Stimulated activated naive CD8-positive, alpha-beta T cell treated with anti-CD3 and anti-CD28 coated beads, Interleukin-15, amount 100 ng/mL, for 72 hours (primary cell): Measurements from ENCODE around the gene ATP2B2.
"Not testable (repeated sequence)": the region's sequence is repeated elsewhere in the genome, so short reads cannot be mapped to it uniquely, and the experiment has no call there.

ENCODE experiments used
- ATAC-seq: fragments of 150-1000 bp; cut with Tn5 transposase; 2 replicates; pipeline ENCODE4 v1.10.0; 2021; ENCODE audit warnings: mild to moderate bottlenecking, moderate library complexity
- DNase-seq, 2 donors: peaks; one replicate each; pipeline ENCODE4 v3.0.0; 2021 to 2022
- H3K27ac Mint-ChIP-seq, 2 donors: one replicate each; pipeline ENCODE4 v1.8.0; 2022; ENCODE audit warnings: mild to moderate bottlenecking in 2 of 2, mixed read lengths in 2 of 2, moderate library complexity in 2 of 2
- H3K27me3 Mint-ChIP-seq: one replicate; pipeline ENCODE4 v1.8.0; 2022; ENCODE audit warnings: mixed read lengths
- H3K4me1 Mint-ChIP-seq: one replicate; pipeline ENCODE4 v1.8.0; 2022; ENCODE audit warnings: mild to moderate bottlenecking, mixed read lengths
- H3K4me3 Mint-ChIP-seq, 2 donors: one replicate each; pipeline ENCODE4 v1.8.0; 2022; ENCODE audit warnings: mild to moderate bottlenecking in 2 of 2, mixed read lengths in 2 of 2, moderate library complexity in 1 of 2
- H3K9me3 Mint-ChIP-seq, 2 donors: one replicate each; pipeline ENCODE4 v1.8.0; 2022; ENCODE audit warnings: mixed read lengths in 2 of 2

ATP2B2 gene

DNA sequence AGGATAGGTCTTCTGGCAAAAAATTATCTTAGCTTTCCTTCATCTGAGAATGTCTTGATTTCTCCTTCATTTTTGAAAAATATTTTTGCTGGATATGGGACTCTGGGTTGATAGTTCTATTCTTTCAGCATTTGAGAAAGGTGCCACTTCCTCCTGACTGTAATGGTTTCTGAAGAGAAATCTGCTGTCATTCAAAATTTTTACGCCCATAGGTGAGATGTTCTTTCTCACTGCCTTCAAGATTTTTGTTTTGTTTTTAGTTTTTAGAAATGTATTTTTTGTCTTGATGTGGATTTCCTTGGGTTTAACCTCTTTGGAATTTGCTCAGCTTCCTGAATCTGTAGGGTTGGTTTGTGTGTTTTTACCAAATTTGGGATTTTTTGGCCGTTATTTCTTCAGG, 37.1 kb upstream of the ATP2B2 start:
- Mint-ChIP-seq H3K27ac (no peak overlapping the region), H3K9me3 (peaks cover 18 to 24% of the 10 kb centered on the region in 2 donors), H3K4me3 (no peak overlapping the region), H3K4me1 (no peaks in the 10 kb centered on the region), H3K27me3 (peaks cover 25% of the 10 kb centered on the region)
- no peak for DNase-seq
- ATAC-seq: no peak

DNA sequence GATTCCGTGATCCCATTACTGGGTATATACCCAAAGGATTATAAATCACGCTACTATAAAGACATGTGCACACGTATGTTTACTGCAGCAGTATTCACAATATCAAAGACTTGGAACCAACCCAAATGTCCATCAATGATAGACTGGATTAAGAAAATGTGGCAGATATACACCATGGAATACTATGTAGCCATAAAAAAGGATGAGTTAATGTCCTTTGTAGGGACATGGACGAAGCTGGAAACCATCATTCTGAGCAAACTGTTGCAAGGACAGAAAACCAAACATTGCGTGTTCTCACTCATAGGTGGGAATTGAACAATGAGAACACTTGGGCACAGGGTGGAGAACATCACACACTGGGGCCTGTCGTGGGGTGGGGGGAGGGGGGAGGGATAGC, 35.0 kb upstream of the ATP2B2 start:
- H3K27ac Mint-ChIP-seq, H3K4me1 Mint-ChIP-seq, DNase-seq, ATAC-seq, H3K4me3 Mint-ChIP-seq: not testable (repeated sequence)
- Mint-ChIP-seq H3K27me3 (peaks cover 24% of the 10 kb centered on the region), H3K9me3 (peaks cover 18 to 24% of the 10 kb centered on the region in 2 donors)

DNA sequence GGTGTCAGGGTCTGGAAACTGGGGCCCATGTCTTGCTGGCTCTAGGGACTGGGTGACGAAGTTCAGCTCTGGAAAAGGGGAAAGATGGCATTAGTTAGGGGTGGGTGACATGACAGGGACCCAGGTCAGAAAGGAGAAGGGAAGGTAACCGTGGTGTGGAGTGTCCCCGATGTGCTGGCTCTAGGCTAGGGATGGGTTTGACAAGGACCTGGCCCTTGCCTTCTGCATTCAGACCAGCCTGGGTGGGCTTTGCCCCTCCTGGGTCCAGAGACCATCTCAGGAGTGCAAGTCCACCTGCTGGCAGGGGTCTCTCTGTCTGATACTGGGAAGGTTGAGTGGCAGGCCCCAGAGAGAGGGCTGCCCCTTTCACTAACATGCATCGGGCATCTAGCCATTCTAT, 28.7 kb upstream of the ATP2B2 start:
- Mint-ChIP-seq H3K27me3 (peaks cover 18% of the 10 kb centered on the region), H3K27ac (no peak overlapping the region), H3K4me1 (no peaks in the 10 kb centered on the region), H3K4me3 (no peak overlapping the region), H3K9me3 (no peaks in the 10 kb centered on the region)
- no peak for DNase-seq
- ATAC-seq: peak; percentile 12

DNA sequence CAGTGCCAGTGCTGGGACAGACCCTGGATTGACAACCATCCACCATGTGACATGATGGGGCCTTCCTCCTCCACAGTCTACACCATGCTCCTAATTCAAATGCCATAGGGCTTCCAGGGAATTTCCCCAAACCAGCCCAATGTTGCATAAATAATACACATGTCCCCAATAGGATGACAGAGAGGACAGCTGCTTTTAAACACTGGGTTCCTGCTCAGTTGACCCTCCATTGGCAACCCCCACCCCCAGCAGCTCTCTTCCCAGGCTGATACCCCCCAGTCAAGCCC, 28.3 kb upstream of the ATP2B2 start:
- H3K27me3 Mint-ChIP-seq: peaks cover 14% of the 10 kb centered on the region
- no peaks in the 10 kb centered on the region for H3K9me3 Mint-ChIP-seq
- DNase-seq (no peak), ATAC-seq (peak; percentile 28)
- H3K4me3 Mint-ChIP-seq: no peak overlapping the region
- H3K27ac Mint-ChIP-seq: no peak overlapping the region
- H3K4me1 Mint-ChIP-seq: no peaks in the 10 kb centered on the region

DNA sequence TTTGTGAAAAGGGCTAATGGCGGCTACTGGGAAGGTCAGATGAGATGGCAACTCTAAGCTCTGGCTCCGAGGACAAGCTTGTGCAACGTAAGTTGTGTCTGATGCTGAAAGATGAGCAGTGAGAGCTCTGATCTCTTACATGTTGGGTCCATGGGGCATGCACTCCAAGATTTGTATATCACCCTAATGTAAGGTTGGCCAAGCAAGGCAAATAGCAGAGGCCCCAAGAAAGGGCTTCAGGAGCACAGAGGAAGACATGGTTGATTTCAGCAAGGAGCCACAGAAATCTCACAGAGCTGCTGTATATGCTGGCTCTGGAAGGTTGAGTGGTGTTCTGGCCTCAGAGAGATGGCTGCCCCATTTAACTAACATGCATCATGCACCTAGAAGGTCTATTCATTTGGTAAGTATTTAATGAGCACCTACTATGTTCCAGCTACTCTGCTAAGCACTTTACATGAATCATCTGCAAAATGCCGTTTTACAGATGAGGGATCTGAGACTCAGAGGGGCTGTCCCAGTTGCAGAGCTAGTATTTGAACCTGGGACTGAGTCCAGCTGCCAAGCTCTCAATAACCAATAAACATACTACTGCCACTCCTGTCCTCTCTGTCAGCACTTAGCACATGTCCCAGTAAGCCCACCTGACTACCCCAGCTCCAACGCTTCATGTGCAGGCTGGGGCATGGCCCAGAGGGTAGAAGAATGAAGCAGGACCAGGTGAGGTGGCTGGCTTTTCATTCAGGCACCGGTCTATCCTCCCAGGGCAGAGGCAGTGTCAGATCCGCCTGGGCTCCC, 27.8 kb upstream of the ATP2B2 start:
- no peak for DNase-seq
- Mint-ChIP-seq H3K9me3 (no peaks in the 10 kb centered on the region), H3K27ac (no peak overlapping the region), H3K27me3 (peaks cover 9% of the 10 kb centered on the region), H3K4me1 (no peaks in the 10 kb centered on the region), H3K4me3 (no peak overlapping the region)
- ATAC-seq: no peak

DNA sequence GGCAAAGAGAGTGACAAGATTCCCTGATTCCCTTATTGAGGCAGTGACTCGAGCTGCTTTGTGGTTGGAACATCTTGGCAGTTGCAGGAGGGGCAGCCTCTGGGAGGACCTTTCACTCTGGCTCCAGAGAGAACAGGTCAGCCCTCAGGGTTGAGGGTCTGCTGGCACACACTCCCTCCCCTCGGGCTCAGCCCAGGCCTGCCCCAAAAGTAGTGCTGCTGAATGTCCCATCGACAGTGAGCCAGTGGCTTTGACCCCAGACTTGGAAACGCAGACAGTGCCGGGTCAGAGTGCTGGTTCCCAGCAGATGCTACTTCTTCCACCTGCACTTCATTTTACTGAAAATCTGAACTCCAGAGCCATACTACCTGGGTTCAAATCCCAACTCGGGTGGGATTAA, 25.6 kb upstream of the ATP2B2 start:
- DNase-seq (no peak), ATAC-seq (no peak)
- Mint-ChIP-seq H3K27me3 (peaks cover 5% of the 10 kb centered on the region), H3K27ac (no peak overlapping the region), H3K4me1 (no peaks in the 10 kb centered on the region), H3K9me3 (no peaks in the 10 kb centered on the region), H3K4me3 (no peak overlapping the region)

DNA sequence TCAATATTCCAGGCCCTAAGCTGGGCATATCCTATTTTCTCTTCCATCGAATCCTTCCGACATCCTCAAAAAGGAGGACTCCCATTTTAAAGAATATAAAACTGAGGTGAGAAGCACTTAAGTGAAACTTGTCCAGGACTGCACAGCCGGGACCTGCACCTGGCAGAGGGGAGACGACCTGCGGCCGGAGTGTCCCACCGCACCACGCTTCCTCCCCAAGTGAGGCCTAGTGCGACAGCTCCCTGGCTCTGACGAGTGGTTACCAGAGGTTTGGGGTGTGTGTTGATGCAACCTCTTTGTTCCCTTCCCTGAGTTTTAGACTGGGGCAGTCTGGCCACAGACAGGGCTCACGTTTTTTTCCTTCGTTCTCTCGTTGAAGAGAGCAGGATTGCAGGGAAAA, 24.9 kb upstream of the ATP2B2 start:
- DNase-seq (no peak), ATAC-seq (no peak)
- peaks cover 12% of the 10 kb centered on the region for H3K27me3 Mint-ChIP-seq
- no peaks in the 10 kb centered on the region for H3K4me1 Mint-ChIP-seq
- no peaks in the 10 kb centered on the region for H3K9me3 Mint-ChIP-seq
- H3K27ac Mint-ChIP-seq: no peak overlapping the region
- no peak overlapping the region for H3K4me3 Mint-ChIP-seq

DNA sequence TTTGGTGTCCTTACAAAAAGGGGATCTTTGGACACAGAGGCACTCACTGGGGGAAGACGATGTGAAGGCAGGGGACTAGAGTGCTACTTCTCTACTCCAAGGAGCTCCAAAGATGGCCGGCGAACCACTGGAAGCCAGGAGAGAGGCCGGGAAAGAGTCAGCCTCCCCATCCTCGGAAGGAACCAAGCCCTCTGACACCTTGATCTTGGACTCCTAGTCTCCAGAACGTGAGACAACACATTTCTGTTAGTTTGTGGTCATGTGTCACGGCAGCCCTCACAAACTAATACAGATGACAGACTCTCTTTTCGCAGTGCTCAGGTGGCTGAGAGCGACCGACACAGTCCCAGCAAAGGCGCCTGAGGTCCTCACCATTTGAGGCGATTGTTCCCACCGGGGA, 24.4 kb upstream of the ATP2B2 start:
- peaks cover 16% of the 10 kb centered on the region for H3K27me3 Mint-ChIP-seq
- DNase-seq (no peak), ATAC-seq (no peak)
- no peak overlapping the region for H3K27ac Mint-ChIP-seq
- no peaks in the 10 kb centered on the region for H3K4me1 Mint-ChIP-seq
- H3K4me3 Mint-ChIP-seq: no peak overlapping the region
- no peaks in the 10 kb centered on the region for H3K9me3 Mint-ChIP-seq

DNA sequence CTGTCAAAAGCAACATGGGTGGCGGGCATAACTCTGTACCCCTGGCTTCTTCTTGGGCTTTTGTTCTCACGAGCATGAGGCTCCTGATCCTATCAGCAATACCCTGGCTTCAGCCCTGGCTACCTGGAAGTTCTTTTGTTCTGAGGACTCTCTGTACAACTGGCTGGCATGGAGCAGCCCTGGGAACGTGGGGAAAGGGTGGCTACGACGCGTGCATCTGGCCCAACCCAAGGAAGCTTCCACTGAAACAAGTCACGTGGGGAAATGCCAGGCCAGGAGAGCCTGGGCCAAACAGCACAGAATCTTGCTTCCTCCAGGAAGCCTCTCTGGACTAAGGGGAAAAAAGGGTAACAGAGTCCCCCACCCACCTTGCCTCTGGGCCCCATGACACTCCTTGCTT, 22.7 kb upstream of the ATP2B2 start:
- DNase-seq (no peak), ATAC-seq (no peak)
- no peaks in the 10 kb centered on the region for H3K4me1 Mint-ChIP-seq
- H3K4me3 Mint-ChIP-seq: no peak overlapping the region
- H3K27ac Mint-ChIP-seq: no peak overlapping the region
- no peaks in the 10 kb centered on the region for H3K9me3 Mint-ChIP-seq
- peaks cover 32% of the 10 kb centered on the region for H3K27me3 Mint-ChIP-seq

DNA sequence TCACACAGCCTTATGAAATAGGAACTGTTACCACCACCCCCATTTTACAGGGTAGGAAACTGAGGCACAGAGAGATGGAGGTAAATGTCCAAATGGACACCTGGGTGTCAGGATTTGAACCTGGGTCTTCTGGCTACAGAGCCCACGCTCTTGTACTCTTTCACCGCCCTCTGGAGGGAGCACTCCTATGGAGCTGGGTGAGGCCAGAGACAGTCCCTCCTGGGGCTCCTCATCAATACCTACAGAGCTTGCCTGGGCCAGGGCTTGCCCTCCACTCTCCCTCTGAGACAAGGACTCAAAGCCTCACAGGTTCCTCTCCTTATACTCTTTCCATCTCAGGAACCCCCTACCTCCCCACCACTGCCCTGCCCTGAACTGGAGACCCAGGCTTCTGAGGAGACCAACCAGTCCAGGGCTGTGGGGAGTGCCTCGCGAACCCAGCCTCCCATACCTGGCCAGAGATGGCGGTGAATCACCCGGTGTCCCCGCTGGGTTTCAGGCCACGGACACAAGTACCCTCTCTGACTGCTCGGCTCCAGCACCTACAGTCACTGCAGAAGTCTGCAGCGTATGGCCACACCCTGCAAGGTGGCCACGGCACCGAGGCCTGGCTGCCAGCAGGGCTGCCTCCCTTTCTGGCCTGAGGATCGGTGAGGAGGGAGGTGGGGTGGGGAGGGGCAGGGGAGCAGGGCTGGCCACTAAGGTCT, 22.1 kb upstream of the ATP2B2 start:
- peak; percentile 42 for ATAC-seq
- peaks cover 38% of the 10 kb centered on the region for H3K27me3 Mint-ChIP-seq

DNA sequence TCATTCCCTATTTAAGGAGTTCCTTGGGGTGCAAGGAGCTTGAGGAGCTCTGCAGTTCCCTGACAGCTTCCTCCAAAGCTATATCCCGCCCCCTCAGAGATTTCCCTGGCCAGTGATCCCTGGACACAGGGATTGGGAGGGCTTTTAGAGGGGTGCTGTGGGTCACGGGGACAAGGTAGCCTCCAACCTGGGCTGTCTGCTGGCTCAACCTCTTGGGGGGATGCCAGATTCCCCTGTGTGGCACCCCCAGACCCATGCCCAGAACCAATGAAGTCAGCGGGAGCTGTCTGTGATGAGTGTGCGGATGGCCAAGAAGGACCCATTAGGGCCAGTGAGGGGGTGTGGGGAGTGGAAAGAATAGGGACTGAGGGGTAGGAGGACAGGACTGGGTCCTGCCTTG, 21.0 kb upstream of the ATP2B2 start:
- Mint-ChIP-seq H3K4me3 (no peak overlapping the region), H3K4me1 (no peaks in the 10 kb centered on the region), H3K27ac (no peak overlapping the region), H3K27me3 (peaks cover 49% of the 10 kb centered on the region), H3K9me3 (no peaks in the 10 kb centered on the region)
- ATAC-seq (no peak), DNase-seq (no peak)

More for the DNA sequence above, 22.1 kb upstream of the ATP2B2 start:
- Mint-ChIP-seq H3K27ac (peak overlapping the region in 1 of 2 donors; percentile 49), H3K4me1 (no peaks in the 10 kb centered on the region), H3K4me3 (no peak overlapping the region), H3K9me3 (no peaks in the 10 kb centered on the region)
- DNase-seq: no peak

DNA sequence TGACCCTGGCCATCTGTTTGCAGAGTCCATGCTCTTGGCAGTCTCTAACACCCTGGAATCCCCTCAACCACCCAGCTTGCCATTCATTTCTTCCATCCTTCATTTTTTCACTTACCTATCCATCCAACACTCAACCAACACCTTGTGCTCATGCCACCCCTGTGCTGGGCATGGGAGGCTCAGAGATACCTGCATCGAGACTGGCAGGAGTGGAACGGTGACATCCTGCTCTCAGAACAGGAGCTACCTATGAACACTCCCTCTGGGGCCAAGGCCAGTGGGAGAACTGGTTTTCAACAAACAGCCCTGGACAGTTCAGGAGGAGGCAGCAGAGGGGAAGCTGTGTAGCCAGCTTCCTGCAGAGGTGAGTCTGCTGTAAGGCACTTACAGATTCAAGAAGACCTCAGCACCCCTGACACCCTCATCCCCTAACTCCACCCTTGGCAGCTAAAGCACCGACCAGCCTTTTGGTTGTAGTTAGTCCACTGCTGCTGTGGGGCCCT, 19.5 kb upstream of the ATP2B2 start:
- H3K4me1 Mint-ChIP-seq: no peaks in the 10 kb centered on the region
- no peak overlapping the region for H3K4me3 Mint-ChIP-seq
- no peaks in the 10 kb centered on the region for H3K9me3 Mint-ChIP-seq
- no peak overlapping the region for H3K27ac Mint-ChIP-seq
- DNase-seq (peak in 1 of 2 donors; percentile 5), ATAC-seq (no peak)
- peaks cover 50% of the 10 kb centered on the region for H3K27me3 Mint-ChIP-seq

DNA sequence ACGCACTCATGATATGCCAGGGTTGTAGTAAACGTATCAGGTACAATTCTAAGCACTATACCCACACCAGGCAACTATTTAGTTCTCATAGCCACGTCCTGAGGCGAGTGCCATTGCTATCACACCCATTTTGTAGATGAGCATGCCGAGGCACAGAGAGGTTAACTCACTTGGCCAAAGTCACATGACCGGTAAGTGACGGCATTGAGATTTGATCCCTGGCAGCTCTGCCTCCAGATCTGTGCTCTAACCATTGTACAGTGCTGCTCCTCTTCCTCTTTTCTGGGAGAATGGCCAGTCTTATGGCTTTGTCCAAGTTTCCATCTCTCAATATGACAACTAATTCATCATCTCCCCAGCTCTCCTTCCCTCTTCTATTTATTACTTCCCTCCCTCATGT, 18.9 kb upstream of the ATP2B2 start:
- Mint-ChIP-seq H3K9me3 (no peaks in the 10 kb centered on the region), H3K27me3 (peaks cover 50% of the 10 kb centered on the region), H3K27ac (no peak overlapping the region), H3K4me1 (no peaks in the 10 kb centered on the region), H3K4me3 (no peak overlapping the region)
- DNase-seq (no peak), ATAC-seq (no peak)

DNA sequence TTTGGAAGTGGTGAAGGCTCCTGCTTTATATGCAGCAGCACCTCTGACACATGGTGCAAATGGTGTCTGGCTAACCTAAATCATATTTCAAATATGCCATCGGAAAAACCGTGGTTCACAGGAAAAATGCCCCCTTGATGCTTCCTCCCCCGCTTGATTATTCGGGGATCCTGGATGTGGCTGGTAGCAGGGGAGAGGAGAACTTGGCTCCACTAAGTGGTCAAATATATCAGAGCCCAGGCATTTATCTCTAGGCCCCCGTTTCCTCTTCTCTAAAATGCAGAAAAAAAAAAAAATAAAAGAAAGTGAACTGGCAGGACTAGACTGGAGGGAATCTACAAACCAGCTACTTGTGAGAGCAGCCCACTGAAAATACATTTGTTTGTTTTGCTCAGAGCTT, 18.2 kb upstream of the ATP2B2 start:
- peaks cover 50% of the 10 kb centered on the region for H3K27me3 Mint-ChIP-seq
- peak in 1 of 2 donors; percentile 4 for DNase-seq
- no peaks in the 10 kb centered on the region for H3K4me1 Mint-ChIP-seq
- no peaks in the 10 kb centered on the region for H3K9me3 Mint-ChIP-seq
- H3K4me3 Mint-ChIP-seq: no peak overlapping the region
- H3K27ac Mint-ChIP-seq: no peak overlapping the region
- ATAC-seq: no peak

DNA sequence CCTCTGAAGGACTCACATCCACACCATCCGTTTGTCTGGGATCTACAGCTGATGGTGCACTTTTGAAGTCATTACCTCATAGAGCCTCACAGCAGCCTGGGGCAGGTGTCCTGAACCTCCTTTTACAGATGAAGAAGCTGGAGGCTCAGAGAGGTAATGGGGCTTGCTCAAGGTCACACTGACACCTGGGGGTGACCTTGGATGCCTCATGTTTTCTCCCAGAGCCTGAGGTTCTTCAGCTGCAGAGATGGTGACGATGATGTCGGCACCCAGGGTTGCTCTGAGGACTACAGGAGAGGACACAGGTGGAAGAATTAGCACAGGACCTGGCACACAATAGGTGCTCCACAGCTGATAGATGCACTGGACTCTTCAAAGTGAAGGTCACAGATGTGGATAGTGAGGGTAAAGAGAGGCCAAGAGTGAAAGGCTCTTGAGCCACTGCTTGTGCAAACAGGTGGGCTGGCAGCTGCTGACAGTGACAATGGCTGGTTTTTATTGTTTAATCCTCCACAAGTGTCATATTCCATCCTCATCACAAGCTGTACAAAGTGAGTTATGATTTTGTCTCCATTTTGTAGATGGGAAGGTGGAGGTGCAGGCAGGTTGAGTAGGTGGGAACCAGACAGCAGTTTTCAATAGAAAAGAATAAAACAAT, 17.4 kb upstream of the ATP2B2 start:
- no peak for ATAC-seq
- peak in 1 of 2 donors; percentile 7 for DNase-seq
- Mint-ChIP-seq H3K27me3 (peaks cover 50% of the 10 kb centered on the region), H3K9me3 (no peaks in the 10 kb centered on the region), H3K27ac (no peak overlapping the region), H3K4me3 (no peak overlapping the region), H3K4me1 (no peaks in the 10 kb centered on the region)

DNA sequence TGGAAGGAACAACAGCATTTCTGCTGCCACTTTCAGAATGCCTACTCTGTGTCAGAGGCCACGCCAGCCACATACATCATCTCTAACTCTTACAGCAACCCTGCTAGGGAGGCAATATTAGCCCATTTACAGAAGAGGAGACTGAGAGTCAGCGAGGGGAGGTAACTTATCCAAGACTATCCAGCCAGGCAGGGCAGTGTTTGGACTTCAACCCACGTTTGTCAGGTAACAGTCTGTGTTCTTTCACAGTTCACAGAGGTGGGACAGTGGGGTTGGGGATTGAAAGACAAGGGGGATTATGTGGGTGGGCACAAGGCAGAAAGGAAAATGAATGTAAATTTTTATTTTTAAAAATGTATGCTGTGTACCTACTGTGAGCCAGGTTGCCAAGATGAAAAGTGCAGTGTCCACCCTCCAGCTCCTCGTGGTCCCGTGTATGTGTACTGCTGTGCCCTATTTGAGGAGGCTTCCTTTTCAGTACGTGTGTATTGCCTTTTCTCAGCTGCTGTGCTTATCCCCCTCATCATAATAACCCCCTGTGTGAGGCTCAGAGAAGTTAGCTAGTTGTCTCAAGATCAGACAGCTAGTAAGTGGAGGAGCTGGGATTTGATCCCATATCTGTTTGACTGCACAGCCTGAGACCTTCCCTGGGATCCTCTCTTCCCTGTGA, 16.5 kb upstream of the ATP2B2 start:
- H3K4me1 Mint-ChIP-seq: no peaks in the 10 kb centered on the region
- H3K27me3 Mint-ChIP-seq: peaks cover 50% of the 10 kb centered on the region
- DNase-seq (peak in 1 of 2 donors; percentile 2), ATAC-seq (no peak)
- no peak overlapping the region for H3K27ac Mint-ChIP-seq
- H3K4me3 Mint-ChIP-seq: no peak overlapping the region
- no peaks in the 10 kb centered on the region for H3K9me3 Mint-ChIP-seq
